ENCODE measurements around the gene FCHO2.

The FCHO2 gene

GRCh38 chr5:73115399-73116051, 159.7 kb downstream of the FCHO2 start:
- DNase-seq = no peak

GRCh38 chr5:73116506-73116905, 160.7 kb downstream of the FCHO2 start:
- no peak for DNase-seq

- DNase-seq = no peak
Observed at GRCh38 chr5:73117088-73117740, 161.4 kb downstream of the FCHO2 start.

- DNase-seq = no peak
Observed at GRCh38 chr5:73118391-73118973, 162.6 kb downstream of the FCHO2 start.

- no peak for DNase-seq
Observed at GRCh38 chr5:73119451-73120157, 163.8 kb downstream of the FCHO2 start.

GRCh38 chr5:73120222-73121118, 164.6 kb downstream of the FCHO2 start, which contains the start of gene TMEM171:
TMEM171 (plus strand) TSS chr5:73120575; CDS start chr5:73123374, 2,799 bp downstream.
- DNase-seq = no peak

GRCh38 chr5:73121119-73121463, 165.2 kb downstream of the FCHO2 start:
- DNase-seq = no peak

GRCh38 chr5:73122875-73123810, 167.3 kb downstream of the FCHO2 start:
- DNase-seq = no peak

GRCh38 chr5:73125289-73125688, 169.4 kb downstream of the FCHO2 start:
- no peak for DNase-seq

- no peak for DNase-seq
Observed at GRCh38 chr5:73126381-73126780, 170.5 kb downstream of the FCHO2 start.

- DNase-seq = no peak
Observed at GRCh38 chr5:73126957-73127356, 171.1 kb downstream of the FCHO2 start.

GRCh38 chr5:73129143-73129542, 173.3 kb downstream of the FCHO2 start:
- DNase-seq = no peak

GRCh38 chr5:73130811-73131210, 175.0 kb downstream of the FCHO2 start:
- no peak for DNase-seq

GRCh38 chr5:73131711-73132425, 176.0 kb downstream of the FCHO2 start:
- DNase-seq = no peak

- DNase-seq = no peak
Observed at GRCh38 chr5:73132759-73133158, 176.9 kb downstream of the FCHO2 start.

GRCh38 chr5:73135021-73135420, 179.2 kb downstream of the FCHO2 start:
- no peak for DNase-seq

- no peak for DNase-seq
Observed at GRCh38 chr5:73135429-73136054, 179.7 kb downstream of the FCHO2 start.

- DNase-seq = no peak
Observed at GRCh38 chr5:73136055-73136562, 180.3 kb downstream of the FCHO2 start.

- no peak for DNase-seq
Observed at GRCh38 chr5:73137563-73138530, 182.0 kb downstream of the FCHO2 start.
